ENCODE data around the gene PRKACA. TPM values are rescaled to one million over a fixed set of nuclear protein-coding genes. Genes with fewer than 3 reads are reported as not detected.

The PRKACA gene
- total and polyA plus RNA-seq, 10 of the 15 experiments (the other 5 are each of a cell fraction or from before 2014, with no cell fraction given), result 0.53 to 68.5 (median 11.2) TPM

GRCh38 chr19:14127176-14127575, 9.6 kb upstream of the PRKACA start (continued):
- TF ChIP-seq ZBTB11 (CRISPR knock-in tag; IDR thresholded peaks at IDR 0.05) (no peak), SMARCA5 (IDR thresholded peaks at IDR 0.05) (no peak), RUNX3 (IDR thresholded peaks at IDR 0.05; ENCODE audit: low read length) (no peak), USF1 (IDR thresholded peaks at IDR 0.05; ENCODE audit: borderline replicate concordance, extremely low read length, insufficient read depth, low read depth, low read length) (no peak), ATF2 (IDR thresholded peaks at IDR 0.05; ENCODE audit: low read length) (no peak), CHD1 (IDR thresholded peaks at IDR 0.05; ENCODE audit: low read depth, low read length) (no peak), MYB (IDR thresholded peaks at IDR 0.05; ENCODE audit: borderline replicate concordance, low read depth, low read length) (no peak), JUND (IDR thresholded peaks at IDR 0.05; ENCODE audit: low read depth, low read length) (no peak), BHLHE40 (IDR thresholded peaks at IDR 0.05; ENCODE audit: borderline replicate concordance in 1 of 2, low read depth in 2 of 2, low read length in 1 of 2) (no peak), ZNF384 (IDR thresholded peaks at IDR 0.05; ENCODE audit: borderline replicate concordance, low read depth, low read length) (no peak)

Measured in GM12878 (cell line).